GM12892 (cell line): Measurements from ENCODE around the gene CCNJ.

ENCODE experiments used
- POLR2A ChIP-seq: IDR thresholded peaks from 2 replicates; pipeline ENCODE4 v1.6.1; 2011; ENCODE audit warnings: low read depth, low read length, control low read depth
- TAF1 ChIP-seq: IDR thresholded peaks from 2 replicates; pipeline ENCODE4 v1.6.1; 2011; ENCODE audit warnings: low read depth, mild to moderate bottlenecking, control low read depth, low read length, borderline replicate concordance

DNA sequence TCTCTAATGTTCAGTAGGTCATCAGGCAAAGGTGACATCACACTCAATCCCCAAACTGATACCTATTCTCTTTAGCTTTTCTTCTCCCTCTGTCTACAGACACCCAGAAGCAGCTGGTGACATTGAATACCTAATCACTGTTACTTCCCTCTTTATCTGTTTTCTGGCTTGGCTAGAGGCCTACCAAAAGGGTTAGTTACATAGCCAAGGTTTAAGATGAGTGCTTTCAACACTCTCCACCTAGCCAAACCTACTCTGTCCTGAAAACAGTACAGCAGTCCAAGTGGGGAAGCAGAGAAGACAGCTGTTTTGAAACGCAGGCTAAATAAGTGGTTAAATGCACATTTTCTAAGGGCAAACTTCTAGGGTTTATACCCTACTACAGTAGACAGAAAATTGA lies 39.4 kb downstream of the CCNJ start:
- TF ChIP-seq POLR2A: no peak
- no peak for TF ChIP-seq TAF1
